ENCODE results near the gene DOCK10. TPM values are rescaled to one million over a fixed set of nuclear protein-coding genes. Genes with fewer than 3 reads are reported as not detected.

The DOCK10 gene
- total and polyA plus RNA-seq, 3 donors from 2014 or later = 2.9 to 20.2 (median 11.4) TPM

DNA sequence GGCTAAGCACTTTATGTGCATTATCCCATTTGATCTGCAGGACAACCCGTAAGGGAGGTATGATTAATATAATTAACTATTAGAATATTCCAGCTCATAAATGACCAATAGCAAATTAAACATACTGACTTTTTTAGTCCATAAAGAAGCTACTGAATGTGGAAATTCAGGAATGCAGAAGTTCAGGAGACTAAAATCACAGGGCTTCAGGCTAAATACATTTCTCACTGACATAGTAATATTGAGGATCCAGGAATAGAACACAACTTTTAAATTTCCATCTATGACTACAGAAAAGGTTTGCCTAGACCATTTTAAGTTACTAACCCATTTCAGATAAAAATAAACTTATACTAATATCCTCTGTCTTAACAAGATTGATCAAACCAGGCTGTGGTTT, 228.7 kb downstream of the DOCK10 start:
- no peak for TF ChIP-seq POLR2A (IDR thresholded peaks at IDR 0.05)
- TF ChIP-seq, protein P1, sequence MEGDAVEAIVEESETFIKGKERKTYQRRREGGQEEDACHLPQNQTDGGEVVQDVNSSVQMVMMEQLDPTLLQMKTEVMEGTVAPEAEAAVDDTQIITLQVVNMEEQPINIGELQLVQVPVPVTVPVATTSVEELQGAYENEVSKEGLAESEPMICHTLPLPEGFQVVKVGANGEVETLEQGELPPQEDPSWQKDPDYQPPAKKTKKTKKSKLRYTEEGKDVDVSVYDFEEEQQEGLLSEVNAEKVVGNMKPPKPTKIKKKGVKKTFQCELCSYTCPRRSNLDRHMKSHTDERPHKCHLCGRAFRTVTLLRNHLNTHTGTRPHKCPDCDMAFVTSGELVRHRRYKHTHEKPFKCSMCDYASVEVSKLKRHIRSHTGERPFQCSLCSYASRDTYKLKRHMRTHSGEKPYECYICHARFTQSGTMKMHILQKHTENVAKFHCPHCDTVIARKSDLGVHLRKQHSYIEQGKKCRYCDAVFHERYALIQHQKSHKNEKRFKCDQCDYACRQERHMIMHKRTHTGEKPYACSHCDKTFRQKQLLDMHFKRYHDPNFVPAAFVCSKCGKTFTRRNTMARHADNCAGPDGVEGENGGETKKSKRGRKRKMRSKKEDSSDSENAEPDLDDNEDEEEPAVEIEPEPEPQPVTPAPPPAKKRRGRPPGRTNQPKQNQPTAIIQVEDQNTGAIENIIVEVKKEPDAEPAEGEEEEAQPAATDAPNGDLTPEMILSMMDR (IDR thresholded peaks at IDR 0.05) = no peak
- Histone ChIP-seq H3K36me3 (ENCODE audit: low read depth, missing control alignments) (no peaks in the 10 kb centered on the region), H3K4me1 (no peaks in the 10 kb centered on the region), H3K9me3 (no peaks in the 10 kb centered on the region), H3K27ac (no peak overlapping the region), H3K4me3 (no peak overlapping the region), H3K27me3 (no peaks in the 10 kb centered on the region)
- intact Hi-C loops (cut with DNase I; ENCODE audit: low total_unique reads) = no loop called here
- 89 to 94% methylated on average over 1 of the region's 1 CpG for WGBS, 2 donors
- DNase-seq = no peak

GRCh38 chr2:224807153-224807964, 234.9 kb downstream of the DOCK10 start:
- H3K36me3 ChIP-seq (ENCODE audit: low read depth, missing control alignments) = no peaks in the 10 kb centered on the region
- H3K4me1 ChIP-seq = no peaks in the 10 kb centered on the region
- no peak for DNase-seq
- no peak overlapping the region for H3K4me3 ChIP-seq
- H3K9me3 ChIP-seq = no peaks in the 10 kb centered on the region
- TF ChIP-seq, protein P1 (IDR thresholded peaks at IDR 0.05) = no peak
- TF ChIP-seq POLR2A (IDR thresholded peaks at IDR 0.05) = no peak
- H3K27ac ChIP-seq = no peak overlapping the region
- WGBS, 2 donors = 84 to 95% methylated on average over 6 of the region's 6 CpGs
- intact Hi-C loops (cut with DNase I; ENCODE audit: low total_unique reads) = no loop called here
- no peaks in the 10 kb centered on the region for H3K27me3 ChIP-seq

DNA sequence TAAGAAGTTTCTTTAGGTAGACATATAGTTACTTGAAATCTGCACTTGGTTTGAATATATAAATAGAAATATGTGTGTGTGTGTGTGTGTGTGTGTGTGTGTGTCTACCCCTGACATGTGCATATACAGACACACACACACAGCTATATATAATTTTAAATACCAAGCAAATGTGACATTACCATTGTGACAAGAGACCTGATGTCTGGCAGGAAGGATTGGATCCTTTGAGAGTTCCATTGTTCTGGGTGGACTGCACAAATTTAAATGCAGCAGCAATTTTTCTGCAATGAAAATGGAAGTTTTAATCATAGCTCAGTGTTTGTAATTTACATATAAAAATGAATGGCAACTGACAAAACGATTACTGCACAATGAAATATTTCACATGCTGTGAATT, 238.3 kb downstream of the DOCK10 start:
- no peaks in the 10 kb centered on the region for H3K27me3 ChIP-seq
- 89 to 94% methylated on average over 1 of the region's 1 CpG for WGBS, 2 donors
- H3K4me1 ChIP-seq = no peaks in the 10 kb centered on the region
- H3K9me3 ChIP-seq = no peaks in the 10 kb centered on the region
- TF ChIP-seq POLR2A (IDR thresholded peaks at IDR 0.05) = no peak
- no peak for DNase-seq
- H3K4me3 ChIP-seq = no peak overlapping the region
- H3K36me3 ChIP-seq (ENCODE audit: low read depth, missing control alignments) = no peaks in the 10 kb centered on the region
- intact Hi-C loops (cut with DNase I; ENCODE audit: low total_unique reads) = no loop called here
- no peak overlapping the region for H3K27ac ChIP-seq

DNA sequence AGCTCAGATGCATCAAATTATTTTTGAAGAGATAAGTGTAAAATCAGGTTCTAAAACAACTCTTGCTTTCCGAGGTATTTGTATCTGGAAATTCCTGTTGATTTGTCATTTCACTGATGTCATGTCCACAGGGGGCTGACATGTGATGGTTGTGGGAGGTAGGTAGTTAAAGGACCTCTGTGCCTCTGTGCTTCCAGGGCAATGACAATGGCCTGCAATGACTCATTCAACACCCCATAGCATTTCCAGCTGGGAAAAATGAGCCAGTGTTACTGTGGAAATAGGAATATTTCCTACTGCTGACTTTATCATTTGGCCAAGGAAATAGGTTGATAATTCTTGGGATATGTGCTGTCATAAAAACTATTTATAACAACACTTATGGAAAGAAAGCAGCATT, 239.9 kb downstream of the DOCK10 start:
- no peaks in the 10 kb centered on the region for H3K36me3 ChIP-seq (ENCODE audit: low read depth, missing control alignments)
- WGBS, 2 donors = 65 to 74% methylated on average over 1 of the region's 1 CpG
- no peaks in the 10 kb centered on the region for H3K27me3 ChIP-seq
- intact Hi-C loops (cut with DNase I; ENCODE audit: low total_unique reads) = no loop called here
- DNase-seq = no peak
- H3K4me3 ChIP-seq = no peak overlapping the region
- no peak for TF ChIP-seq POLR2A (IDR thresholded peaks at IDR 0.05)
- TF ChIP-seq, protein P1 (IDR thresholded peaks at IDR 0.05) = no peak
- no peaks in the 10 kb centered on the region for H3K9me3 ChIP-seq
- H3K4me1 ChIP-seq = no peaks in the 10 kb centered on the region
- no peak overlapping the region for H3K27ac ChIP-seq

DNA sequence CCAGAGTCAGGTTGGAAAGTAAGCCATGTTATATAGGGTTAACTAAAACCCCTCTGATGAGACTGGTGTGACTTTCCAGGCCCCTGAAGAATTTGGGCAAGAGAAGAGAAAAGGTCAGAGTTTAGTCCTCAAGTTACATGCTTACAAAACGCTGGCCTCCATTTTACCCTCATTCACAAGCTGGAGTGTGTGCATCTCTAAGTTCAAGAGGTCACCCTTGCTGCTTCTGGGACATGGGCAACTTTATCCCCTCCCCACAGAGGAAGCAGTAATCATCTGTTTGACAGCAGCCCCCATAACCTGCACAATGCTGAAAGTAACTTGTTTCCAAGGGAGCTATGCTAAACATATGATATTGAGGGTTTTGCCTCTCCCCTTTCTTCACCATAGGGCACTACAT, 240.9 kb downstream of the DOCK10 start:
- H3K4me3 ChIP-seq = no peak overlapping the region
- H3K27me3 ChIP-seq = no peaks in the 10 kb centered on the region
- 27 to 38% methylated on average over 1 of the region's 1 CpG for WGBS, 2 donors
- no peak overlapping the region for H3K27ac ChIP-seq
- H3K9me3 ChIP-seq = no peaks in the 10 kb centered on the region
- H3K36me3 ChIP-seq (ENCODE audit: low read depth, missing control alignments) = no peaks in the 10 kb centered on the region
- DNase-seq = no peak
- no peaks in the 10 kb centered on the region for H3K4me1 ChIP-seq
- TF ChIP-seq, protein P1 (IDR thresholded peaks at IDR 0.05) = no peak
- no peak for TF ChIP-seq POLR2A (IDR thresholded peaks at IDR 0.05)
- intact Hi-C loops (cut with DNase I; ENCODE audit: low total_unique reads) = no loop called here

Data from testis (tissue), 3 donors.